Measurements from ENCODE around the gene TRMT1. TPM values are rescaled to one million over a fixed set of nuclear protein-coding genes. Genes with fewer than 3 reads are reported as not detected.

Gene TRMT1
- total and polyA plus RNA-seq, 2 of the 8 experiments (the other 6 are each of a cell fraction or from before 2014, with no cell fraction given) = 77.4 to 99.3 TPM

GRCh38 chr19:13159713-13160112 lies 43.2 kb upstream of the TRMT1 start (continued):
- TF ChIP-seq GTF2F1 (IDR thresholded peaks at IDR 0.05; ENCODE audit: borderline replicate concordance, low read depth, low read length) (no peak), EP300 (IDR thresholded peaks at IDR 0.05; ENCODE audit: borderline replicate concordance in 1 of 2, low read depth in 2 of 2, low read length in 2 of 2) (no peak), HDAC6 (IDR thresholded peaks at IDR 0.05; ENCODE audit: low read depth, low read length) (no peak), CTCF (IDR thresholded peaks at IDR 0.05; ENCODE audit: control extremely low read depth in 1 of 3, insufficient read depth in 1 of 3, low read depth in 1 of 3, low read length in 3 of 3) (no peak), RNF2 (IDR thresholded peaks at IDR 0.05; ENCODE audit: borderline replicate concordance, low read depth, low read length, missing control alignments, poor library complexity, severe bottlenecking) (no peak)

Data from H1 (cell line).